SU-DHL-6 (cell line): ENCODE results near the gene SLC1A5.

Source experiments
- CTCF ChIP-seq: fragments of 200-600 bp; sonication (generic); IDR thresholded peaks from one replicate; pipeline ENCODE4 v1.5.1; 2017; ENCODE audit warnings: antibody characterized with exemption, mild to moderate bottlenecking, low read length, moderate library complexity; ENCODE audit not compliant: insufficient read depth, poor library complexity, severe bottlenecking
- EZH2phosphoT487 ChIP-seq: fragments of 200-600 bp; sonication (generic), shearing (Covaris generic); conservative IDR thresholded peaks from 2 replicates; pipeline ENCODE4 v1.6.1; 2018; ENCODE audit warnings: mild to moderate bottlenecking, antibody characterized with exemption, low read length, moderate library complexity, mixed read lengths

DNA sequence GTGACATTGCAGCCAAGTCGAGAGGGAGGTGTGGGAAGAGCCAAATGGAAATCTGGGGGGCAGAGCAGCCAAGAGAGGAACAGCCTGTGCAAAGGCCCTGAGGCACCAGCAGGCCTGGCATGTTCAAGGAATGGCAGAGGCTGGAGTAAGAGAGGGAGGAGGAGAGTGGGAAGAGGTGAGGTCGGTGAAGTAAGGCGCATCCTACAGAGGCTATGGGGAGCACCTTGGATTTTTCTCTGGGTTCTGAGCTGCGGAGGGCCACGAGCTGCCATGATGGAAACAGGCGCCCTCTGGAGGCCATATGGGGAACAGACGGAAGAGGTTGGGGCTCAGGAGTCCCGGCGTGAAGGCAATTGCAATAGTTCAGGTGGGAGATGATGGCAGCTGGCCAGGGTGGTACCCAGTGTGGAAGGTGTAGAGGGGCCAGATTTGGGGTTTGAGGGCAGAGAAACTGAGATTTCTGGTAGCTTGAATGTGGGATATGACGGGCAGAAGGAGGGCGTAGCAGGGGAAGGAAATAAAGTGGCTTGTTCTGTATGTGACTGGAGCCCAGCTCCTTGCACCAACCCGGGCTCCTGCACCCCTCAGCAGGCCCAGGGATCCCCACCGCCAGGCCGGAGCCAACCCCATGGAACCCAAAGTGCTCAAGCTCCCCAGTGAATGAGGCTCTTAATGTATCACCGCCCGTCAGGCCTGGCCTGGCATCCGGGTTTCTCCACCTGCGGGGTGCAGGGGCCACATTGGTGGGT lies 21.7 kb downstream of the SLC1A5 start:
- peak; percentile 93 for TF ChIP-seq CTCF
- no peak for TF ChIP-seq EZH2phosphoT487
